Osteoblast (primary cell): ENCODE measurements around the gene MAOB. TPM values are rescaled to one million over a fixed set of nuclear protein-coding genes. Genes with fewer than 3 reads are reported as not detected.

Source experiments
- DNase-seq: peaks from one replicate; pipeline ENCODE4 v3.0.0; 2011; ENCODE audit warnings: low spot score, mixed read lengths; ENCODE audit not compliant: insufficient read length; ENCODE audit errors: missing footprints
- H2AFZ ChIP-seq: 2 replicates; pipeline ENCODE4 v1.6.0; 2011; ENCODE audit warnings: mild to moderate bottlenecking, low read length
- H3K27ac ChIP-seq: 2 replicates; pipeline ENCODE4 v1.5.1; 2011; ENCODE audit warnings: mild to moderate bottlenecking, low read depth, low read length, moderate library complexity
- H3K27me3 ChIP-seq: 2 replicates; pipeline ENCODE4 v1.6.0; 2012; ENCODE audit warnings: mild to moderate bottlenecking, control low read depth, inconsistent platforms, low read length, moderate library complexity; ENCODE audit not compliant: insufficient read depth
- H3K36me3 ChIP-seq: 2 replicates; pipeline ENCODE4 v1.5.1; 2011; ENCODE audit warnings: mild to moderate bottlenecking, low read length, control low read depth, moderate library complexity; ENCODE audit not compliant: insufficient read depth
- H3K4me1 ChIP-seq: 2 replicates; pipeline ENCODE4 v1.5.1; 2011; ENCODE audit warnings: mild to moderate bottlenecking, low read length, control low read depth, moderate library complexity; ENCODE audit not compliant: insufficient read depth
- H3K4me2 ChIP-seq: 2 replicates; pipeline ENCODE4 v1.6.0; 2011; ENCODE audit warnings: mild to moderate bottlenecking, low read length; ENCODE audit not compliant: insufficient read depth
- H3K4me3 ChIP-seq: fragments of 200-600 bp; sonication (generic); 3 replicates; pipeline ENCODE4 v1.5.1; 2012; ENCODE audit warnings: mild to moderate bottlenecking, low read length, inconsistent platforms; ENCODE audit not compliant: insufficient read depth
- H3K79me2 ChIP-seq: 2 replicates; pipeline ENCODE4 v1.6.0; 2012; ENCODE audit warnings: mild to moderate bottlenecking, low read length, control low read depth, inconsistent platforms; ENCODE audit not compliant: insufficient read depth
- H3K9me3 ChIP-seq: 2 replicates; pipeline ENCODE4 v1.5.1; 2011; ENCODE audit warnings: low read depth, low read length, control low read depth
- H4K20me1 ChIP-seq: 2 replicates; pipeline ENCODE4 v1.6.0; 2012; ENCODE audit warnings: mild to moderate bottlenecking, low read length, control low read depth; ENCODE audit not compliant: insufficient read depth
- CTCF ChIP-seq: IDR thresholded peaks from 2 replicates; pipeline ENCODE4 v1.5.1; 2011; ENCODE audit warnings: mild to moderate bottlenecking, low read depth, low read length, moderate library complexity; ENCODE audit errors: extremely low read depth
- total RNA-seq: library from RNA; depleted of rRNA; stranded (reverse); fragments of >200 nt; gene quantifications from 2 replicates; pipeline ENCODE4 v1.2.3, GENCODE V29; 2012

Gene MAOB
- total RNA-seq, 1 donor, result 0.72 TPM

DNA sequence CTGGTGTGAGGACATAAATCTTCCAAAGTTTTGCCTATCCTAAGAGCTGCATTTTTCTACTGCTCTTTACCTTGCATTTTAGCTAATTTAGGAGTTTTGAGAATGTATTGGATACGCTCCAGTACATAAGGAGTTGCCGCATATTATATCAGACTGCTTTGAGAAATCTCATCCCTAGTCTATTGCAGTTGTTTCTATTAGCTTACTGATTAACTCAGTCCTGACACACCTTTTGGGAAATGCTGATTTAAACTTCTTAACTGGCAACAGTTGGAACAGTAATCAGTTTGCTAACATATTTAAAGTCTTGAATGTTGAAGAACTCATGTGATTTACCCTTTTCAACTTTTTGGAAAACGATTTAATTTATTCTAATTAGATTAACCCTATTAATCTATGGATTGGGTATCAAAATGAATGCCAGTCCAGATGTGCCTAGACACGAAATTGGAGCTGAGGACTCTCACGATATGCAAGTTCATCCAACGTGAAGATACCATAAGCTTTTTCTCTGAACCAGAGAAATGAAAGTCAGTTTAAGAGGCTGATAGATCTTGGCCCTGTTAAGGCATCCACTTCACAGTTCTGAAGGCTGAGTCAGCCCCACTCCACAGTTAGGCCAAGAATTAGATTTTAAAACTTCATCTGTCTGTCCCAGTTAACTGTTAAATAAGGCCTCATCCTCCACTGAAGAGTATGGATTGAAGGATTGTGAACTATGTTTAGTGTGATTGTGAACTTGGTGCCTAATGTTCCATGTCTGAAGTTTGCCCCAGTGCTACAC, 136.1 kb downstream of the MAOB start:
- Histone ChIP-seq H3K4me1 (no peaks in the 10 kb centered on the region), H3K27me3 (peaks cover 10% of the 10 kb centered on the region), H2AFZ (no peak overlapping the region), H3K4me2 (no peak overlapping the region), H4K20me1 (no peaks in the 10 kb centered on the region), H3K27ac (no peak overlapping the region), H3K79me2 (no peaks in the 10 kb centered on the region), H3K4me3 (no peak overlapping the region), H3K9me3 (no peaks in the 10 kb centered on the region), H3K36me3 (no peaks in the 10 kb centered on the region)
- no peak for TF ChIP-seq CTCF
- DNase-seq, result no peak

DNA sequence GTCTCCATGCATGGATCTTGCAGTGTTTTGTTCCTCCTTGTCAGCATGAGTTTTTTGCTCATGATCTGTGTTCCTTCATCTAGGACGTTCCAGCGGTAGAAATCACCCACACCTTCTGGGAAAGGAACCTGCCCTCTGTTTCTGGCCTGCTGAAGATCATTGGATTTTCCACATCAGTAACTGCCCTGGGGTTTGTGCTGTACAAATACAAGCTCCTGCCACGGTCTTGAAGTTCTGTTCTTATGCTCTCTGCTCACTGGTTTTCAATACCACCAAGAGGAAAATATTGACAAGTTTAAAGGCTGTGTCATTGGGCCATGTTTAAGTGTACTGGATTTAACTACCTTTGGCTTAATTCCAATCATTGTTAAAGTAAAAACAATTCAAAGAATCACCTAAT, 138.0 kb downstream of the MAOB start:
- no peak for TF ChIP-seq CTCF
- Histone ChIP-seq H3K4me1 (no peaks in the 10 kb centered on the region), H3K36me3 (no peaks in the 10 kb centered on the region), H3K79me2 (no peaks in the 10 kb centered on the region), H2AFZ (no peak overlapping the region), H3K4me3 (no peak overlapping the region), H3K9me3 (no peaks in the 10 kb centered on the region), H3K27ac (no peak overlapping the region), H4K20me1 (no peaks in the 10 kb centered on the region), H3K27me3 (peaks cover 10% of the 10 kb centered on the region), H3K4me2 (no peak overlapping the region)
- DNase-seq, result no peak

GRCh38 chrX:43743100-43743822, 139.0 kb downstream of the MAOB start:
- Histone ChIP-seq H3K4me2 (no peak overlapping the region), H3K4me1 (no peaks in the 10 kb centered on the region), H4K20me1 (no peaks in the 10 kb centered on the region), H3K9me3 (no peaks in the 10 kb centered on the region), H3K27me3 (peaks cover 10% of the 10 kb centered on the region), H3K27ac (no peak overlapping the region), H3K36me3 (no peaks in the 10 kb centered on the region), H3K4me3 (no peak overlapping the region), H3K79me2 (no peaks in the 10 kb centered on the region), H2AFZ (no peak overlapping the region)
- DNase-seq, result no peak
- no peak for TF ChIP-seq CTCF
